Thyroid gland (tissue), 4 donors: Measurements from ENCODE around the gene IL24.

Source experiments
- CTCF ChIP-seq, 6 experiments: fragments of 200-600 bp in 3 of 6; fragments of 450-650 bp in 3 of 6; sonication (generic) in 3 of 6; IDR thresholded peaks; one replicate each; pipeline ENCODE4 v1.5.1; 2016 to 2019; ENCODE audit warnings: antibody characterized with exemption in 6 of 6, mild to moderate bottlenecking in 2 of 6, inconsistent platforms in 1 of 6, moderate library complexity in 1 of 6
- POLR2A ChIP-seq, 2 donors: fragments of 450-650 bp; IDR thresholded peaks; one replicate each; pipeline ENCODE4 v1.6.1; 2017; ENCODE audit warnings: antibody characterized with exemption in 2 of 2, mild to moderate bottlenecking in 2 of 2, moderate library complexity in 1 of 2

- TF ChIP-seq CTCF (IDR thresholded peaks at IDR 0.05) (no peak), POLR2A (IDR thresholded peaks at IDR 0.05) (no peak)
Observed at GRCh38 chr1:206918076-206918475, 20.8 kb downstream of the IL24 start.
